ENCODE data around the gene IDH1. TPM values are rescaled to one million over a fixed set of nuclear protein-coding genes. Genes with fewer than 3 reads are reported as not detected.

IDH1 gene
- total RNA-seq, 1 experiment from 2014 or later = 91.2 TPM

- no TSS peak for BruUV-seq (replicated peaks)
- no peak for TF ChIP-seq SP1 (IDR thresholded peaks at IDR 0.05; ENCODE audit: low read depth)
- TF ChIP-seq ZFX (IDR thresholded peaks at IDR 0.05) = no peak
- no peak for TF ChIP-seq POLR2AphosphoS5 (IDR thresholded peaks at IDR 0.05; ENCODE audit: low read depth, low read length)
- no peak for TF ChIP-seq TCF7L2 (IDR thresholded peaks at IDR 0.05; ENCODE audit: borderline replicate concordance, extremely low read depth, insufficient read depth, insufficient read length)
- no peak for TF ChIP-seq CTCF (IDR thresholded peaks at IDR 0.05 in 2 of 3, conservative IDR thresholded peaks at IDR 0.05 in 1 of 3; ENCODE audit: borderline replicate concordance in 1 of 3, insufficient read depth in 1 of 3, low read depth in 2 of 3, low read length in 2 of 3)
- TF ChIP-seq EZH2 (IDR thresholded peaks at IDR 0.05) = no peak
- TF ChIP-seq CBX3 (IDR thresholded peaks at IDR 0.05; ENCODE audit: low read depth) = no peak
- TF ChIP-seq EZH2phosphoT487 (IDR thresholded peaks at IDR 0.05; ENCODE audit: borderline replicate concordance) = no peak
- no peak for TF ChIP-seq EGR1 (IDR thresholded peaks at IDR 0.05; ENCODE audit: low read depth)
- no peak for TF ChIP-seq ZNF274 (IDR thresholded peaks at IDR 0.05; ENCODE audit: low read depth, low read length)
- TF ChIP-seq POLR2A (IDR thresholded peaks at IDR 0.05; ENCODE audit: borderline replicate concordance, extremely low read depth, insufficient read depth, insufficient read length) = no peak
- no peak for TF ChIP-seq ELF1 (IDR thresholded peaks at IDR 0.05; ENCODE audit: borderline replicate concordance, low read depth)
- no peak for TF ChIP-seq JUND (IDR thresholded peaks at IDR 0.05)
- peaks cover 0 to 6% of the 10 kb centered on the region in 2 experiments; a peak in 1 of 4 replicates for H3K9me3 ChIP-seq (ENCODE audit: control insufficient read depth in 1 of 2, insufficient read depth in 1 of 2, low read depth in 1 of 2, low read length in 2 of 2)
- no peaks in the 10 kb centered on the region for H3K9me2 ChIP-seq (ENCODE audit: insufficient read depth)
- no peak overlapping the region for H3K9ac ChIP-seq (ENCODE audit: low read length)
- ATAC-seq (no peak), DNase-seq (ENCODE audit: low read depth, low spot score) (no peak)
- intact Hi-C loops (cut with micrococcal nuclease) = no loop called here
- ChIA-PET RAD21 (ENCODE audit: low non-redundant PET in 1 of 2, low total read pairs in 2 of 2, uncharacterized antibody in 2 of 2, unreplicated experiment in 2 of 2) (no interaction called here), CTCF (no interaction called here), POLR2A (no interaction called here)
- H3K4me3 ChIP-seq (replicated peaks in 1 of 2; ENCODE audit: low read depth in 1 of 2, low read length in 2 of 2) = no peak overlapping the region
- H3K79me2 ChIP-seq (ENCODE audit: insufficient read depth, low read length) = no peaks in the 10 kb centered on the region
- H3K4me1 ChIP-seq (ENCODE audit: control insufficient read depth in 1 of 2, insufficient read depth in 2 of 2, low read length in 2 of 2) = no peaks in the 10 kb centered on the region
- no peaks in the 10 kb centered on the region; a peak in 1 of 4 replicates for H3K36me3 ChIP-seq (ENCODE audit: control insufficient read depth in 1 of 2, insufficient read depth in 2 of 2, low read length in 2 of 2)
- no peak overlapping the region for H2AFZ ChIP-seq (ENCODE audit: low read depth, low read length, poor library complexity, severe bottlenecking)
- H3K27ac ChIP-seq (ENCODE audit: low read depth, low read length) = no peak overlapping the region
- no peaks in the 10 kb centered on the region for H4K20me1 ChIP-seq (ENCODE audit: insufficient read depth)
- no peaks in the 10 kb centered on the region for H3K27me3 ChIP-seq (ENCODE audit: insufficient read depth, low read length)
- H3K4me2 ChIP-seq (ENCODE audit: low read length) = no peak overlapping the region
Observed at GRCh38 chr2:208235860-208236259, 19.0 kb downstream of the IDH1 start.
